Cerebellar nuclear complex (tissue), 1 donor: ENCODE results near the gene ZNF521.

Source experiments
- DNase-seq, 2 experiments: peaks; one replicate each; lab custom pipeline; 2025; lab: John Stamatoyannopoulos, UW

ZNF521 gene

GRCh38 chr18:25250474-25250851 lies 101.5 kb downstream of the ZNF521 start:
- DNase-seq: no peak

DNA sequence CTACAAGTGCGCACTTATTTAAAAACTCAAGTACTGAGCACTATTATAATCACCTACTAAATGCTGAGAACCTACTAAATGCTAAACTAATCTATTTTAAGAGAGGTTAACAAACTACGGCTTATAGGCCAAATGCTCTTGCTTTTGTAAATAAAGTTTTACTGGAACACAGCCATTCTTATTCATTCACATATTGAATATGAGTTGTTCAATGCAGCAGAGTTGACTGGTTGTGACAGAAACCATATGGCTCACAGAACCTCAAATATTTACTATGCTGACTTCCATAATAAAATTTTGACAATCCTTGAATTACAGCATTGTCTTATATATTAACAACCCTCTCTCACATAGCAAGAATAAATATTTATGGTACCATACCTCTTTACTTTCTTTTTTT lies 103.2 kb downstream of the ZNF521 start:
- no peak for DNase-seq

DNA sequence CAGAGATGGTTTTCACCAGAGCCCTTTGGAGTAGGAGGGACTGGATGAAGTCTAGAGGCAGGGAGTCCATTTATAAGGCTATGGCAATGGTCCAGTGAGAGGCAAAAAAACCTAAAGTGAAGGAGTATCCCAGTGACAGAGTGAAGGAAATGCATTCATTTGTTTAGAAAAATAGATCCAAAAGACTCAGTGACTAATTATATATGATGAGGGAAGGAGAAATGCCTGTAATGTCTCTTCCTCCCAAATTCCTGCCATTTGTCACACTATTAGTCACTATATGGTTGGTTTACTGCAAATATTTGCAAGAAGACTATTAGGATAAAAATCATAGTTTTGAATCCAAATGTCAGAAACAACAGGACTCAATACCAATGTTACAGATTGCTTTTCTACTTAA lies 104.2 kb downstream of the ZNF521 start:
- no peak for DNase-seq

DNA sequence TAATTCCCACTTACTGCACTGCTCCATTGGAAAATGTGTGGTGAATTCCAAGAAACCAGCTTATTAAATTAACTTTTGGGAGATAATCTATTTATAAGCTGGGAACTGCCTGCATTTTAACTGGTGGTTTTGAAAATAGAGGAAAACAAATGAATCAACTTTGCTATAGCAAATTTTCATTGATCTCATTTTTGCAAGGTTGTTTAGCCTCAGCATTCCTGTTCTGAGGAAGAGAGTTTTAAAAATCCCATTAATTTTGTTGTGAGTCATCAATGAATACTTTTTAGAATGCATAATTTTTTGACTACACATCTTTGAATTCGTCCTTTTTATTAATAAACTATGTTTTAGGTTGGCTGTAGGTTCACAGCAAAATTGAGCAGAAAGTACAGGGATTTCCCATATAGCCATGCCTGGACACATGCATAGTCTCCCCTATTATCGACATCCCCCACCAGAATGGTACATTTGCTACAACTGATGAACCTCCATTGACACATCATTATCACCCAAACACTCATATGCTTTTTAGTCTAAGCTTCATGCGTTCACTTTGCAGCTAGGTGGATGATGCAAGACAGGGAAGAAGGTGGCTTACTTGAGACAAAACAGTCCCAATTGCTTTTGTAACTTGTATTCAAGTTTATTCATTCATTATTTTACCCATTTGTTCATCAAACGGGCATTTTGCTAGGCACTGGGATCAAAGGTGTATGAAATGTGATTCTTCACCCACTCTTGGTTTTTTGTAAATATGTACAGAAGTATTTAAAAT lies 106.9 kb downstream of the ZNF521 start:
- DNase-seq: no peak

DNA sequence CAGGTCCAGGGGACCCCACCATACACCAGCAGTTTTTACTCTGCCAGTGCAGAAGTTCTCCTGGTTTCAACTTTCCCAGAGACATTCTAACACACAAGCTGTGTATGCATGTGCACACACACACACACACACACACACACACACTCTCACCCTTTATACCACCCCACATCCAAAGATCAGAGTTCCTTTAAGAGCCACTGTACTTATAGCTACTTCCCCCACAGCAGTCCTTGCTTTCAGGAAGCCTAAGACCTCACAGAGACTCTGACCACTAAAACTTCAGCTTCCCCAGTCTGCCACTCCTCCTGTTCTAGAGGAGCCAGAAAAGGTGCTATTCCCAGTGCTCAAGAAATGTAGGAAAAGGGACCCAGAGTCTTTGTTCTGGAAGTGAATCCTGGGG lies 107.8 kb downstream of the ZNF521 start:
- DNase-seq: no peak

DNA sequence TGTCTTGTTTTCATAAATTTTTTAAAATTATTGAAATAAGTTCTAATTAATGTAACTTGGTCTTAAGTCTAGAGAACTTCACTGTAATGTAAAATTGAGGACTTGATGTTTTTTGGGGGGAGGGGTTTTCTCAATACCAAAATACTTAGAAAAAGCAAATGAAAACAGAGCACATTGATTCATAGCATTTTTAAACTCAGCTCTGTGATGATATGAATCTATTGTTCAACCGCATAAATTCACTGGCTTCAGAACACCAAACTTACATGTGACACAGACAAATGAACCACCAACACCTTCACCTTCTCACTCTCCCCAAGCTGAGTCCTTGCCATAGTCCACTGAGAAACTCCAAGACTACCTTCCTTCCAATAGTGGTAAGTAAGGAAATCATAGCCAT lies 108.2 kb downstream of the ZNF521 start:
- no peak for DNase-seq

GRCh38 chr18:25243257-25243656 lies 108.7 kb downstream of the ZNF521 start:
- DNase-seq: no peak

- DNase-seq: no peak
Measured at GRCh38 chr18:25240420-25240770, 111.6 kb downstream of the ZNF521 start.

- DNase-seq: no peak
Measured at GRCh38 chr18:25239581-25240419, 112.2 kb downstream of the ZNF521 start.

- no peak for DNase-seq
Measured at GRCh38 chr18:25239151-25239550, 112.8 kb downstream of the ZNF521 start.

GRCh38 chr18:25237571-25238267 lies 114.2 kb downstream of the ZNF521 start:
- DNase-seq: no peak

DNA sequence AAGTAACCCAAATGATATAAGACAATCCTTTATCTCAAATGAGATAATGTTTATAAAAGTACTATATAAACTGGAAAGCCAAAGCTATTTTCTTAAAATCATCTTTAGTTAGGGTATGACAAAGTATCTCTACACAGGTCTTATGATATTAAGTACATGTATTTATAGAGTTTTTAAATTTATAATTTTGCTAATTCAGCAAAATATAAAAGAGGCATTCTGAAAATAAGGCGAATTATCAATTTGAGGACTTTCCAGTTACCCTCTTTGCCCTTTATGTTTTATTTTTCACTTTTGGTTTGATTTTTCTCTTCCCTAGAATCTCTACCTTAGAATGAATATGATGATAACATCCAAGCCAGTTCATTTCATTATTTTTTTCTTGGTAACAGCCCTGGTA lies 115.2 kb downstream of the ZNF521 start:
- no peak for DNase-seq

DNA sequence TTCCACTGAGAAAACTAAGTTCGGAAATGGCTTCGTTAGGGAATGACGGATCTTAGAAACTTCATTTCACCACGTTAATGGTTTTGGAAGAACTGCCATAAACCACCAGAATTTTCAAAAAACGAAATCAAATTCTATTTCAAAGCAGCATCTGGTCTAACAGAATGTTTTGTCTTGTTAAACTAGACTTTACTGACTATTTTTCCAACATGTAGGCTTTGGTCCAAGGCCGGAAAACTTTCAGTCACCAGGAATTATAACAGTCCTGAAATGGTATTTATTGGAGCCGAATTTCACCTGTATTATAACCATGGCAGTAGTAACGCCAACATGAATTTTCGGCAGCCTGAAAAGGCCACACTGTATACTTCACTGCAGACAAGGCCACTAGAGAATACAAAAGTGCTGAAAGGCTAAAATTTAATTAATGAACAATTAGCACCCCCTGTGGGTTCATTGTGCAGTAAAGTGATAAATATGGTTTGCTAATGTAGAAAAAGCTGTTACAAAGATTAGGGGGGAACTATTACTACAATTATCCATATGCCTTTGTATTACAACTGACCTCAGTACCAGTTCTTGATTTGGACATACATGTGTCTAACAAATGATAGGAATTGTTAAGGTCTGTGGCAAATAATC lies 116.4 kb downstream of the ZNF521 start:
- DNase-seq: no peak

GRCh38 chr18:25234740-25235345 lies 117.1 kb downstream of the ZNF521 start:
- DNase-seq: no peak

- DNase-seq: no peak
Measured at GRCh38 chr18:25234322-25234639, 117.7 kb downstream of the ZNF521 start.

- DNase-seq: no peak
Measured at GRCh38 chr18:25233528-25234321, 118.2 kb downstream of the ZNF521 start.

- peak; percentile 76 to 99 for DNase-seq
Measured at GRCh38 chr18:25231327-25231691, 120.7 kb downstream of the ZNF521 start.

GRCh38 chr18:25230658-25231326 lies 121.2 kb downstream of the ZNF521 start:
- DNase-seq: peak in 1 of 2 experiments; percentile 99

DNA sequence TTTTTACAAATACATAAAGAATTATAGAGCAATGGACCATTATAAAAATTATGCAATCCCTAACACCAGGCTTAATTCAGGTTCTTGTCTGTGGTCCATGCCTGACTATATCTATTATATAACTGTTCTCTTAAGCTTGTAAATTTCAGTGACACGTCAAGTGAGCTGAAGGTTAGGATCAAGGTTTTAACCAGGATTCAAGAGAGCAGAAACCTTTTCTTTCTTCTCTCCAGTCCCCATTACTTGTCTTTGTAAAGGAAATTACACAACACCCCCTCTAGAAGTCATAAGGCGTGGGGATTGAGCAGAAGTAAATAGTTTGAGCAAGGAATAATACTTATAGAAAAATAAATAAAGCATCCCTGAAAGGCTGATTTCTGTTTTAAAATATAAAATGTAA lies 122.0 kb downstream of the ZNF521 start:
- no peak for DNase-seq

DNA sequence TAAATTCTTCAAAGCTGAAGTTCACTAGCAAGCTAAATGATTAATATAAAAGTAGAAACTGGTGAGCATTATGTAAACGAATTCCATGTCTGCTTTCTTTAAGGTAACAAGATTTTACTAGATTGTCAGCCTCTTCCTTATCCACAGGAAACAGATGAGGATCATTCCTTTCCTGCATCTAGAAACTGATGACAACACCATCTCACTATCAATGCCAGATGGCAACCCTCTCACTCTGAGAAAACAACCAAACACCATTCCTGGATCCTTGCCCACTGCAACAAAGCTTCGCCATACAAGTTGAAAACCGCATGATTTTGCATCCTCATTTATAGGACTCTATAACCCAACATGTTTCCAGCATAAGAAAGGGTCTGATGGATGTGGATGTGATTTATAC lies 122.9 kb downstream of the ZNF521 start:
- peak in 1 of 2 experiments; percentile 59 for DNase-seq

DNA sequence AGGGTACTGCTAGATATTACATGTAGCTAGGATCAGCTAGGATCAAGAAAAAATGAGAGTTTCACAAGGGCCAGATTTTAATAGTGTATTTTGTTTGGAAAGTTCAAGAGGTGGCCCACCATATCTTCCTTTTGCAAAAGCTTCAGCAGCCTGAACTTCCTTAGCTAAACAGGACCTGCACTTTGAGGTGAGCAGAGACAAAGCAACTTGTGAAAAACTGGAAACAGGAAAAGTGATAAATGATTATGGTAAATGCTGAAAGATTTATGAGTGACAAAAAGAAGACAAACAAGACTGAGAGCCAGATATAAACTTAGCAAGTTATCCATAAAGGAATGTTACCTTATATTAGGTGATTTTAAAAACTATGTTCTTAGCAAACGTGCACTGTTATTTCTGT lies 123.6 kb downstream of the ZNF521 start:
- DNase-seq: no peak
